Lung (tissue), 12 donors: ENCODE data around the gene MYH14. TPM values are rescaled to one million over a fixed set of nuclear protein-coding genes. Genes with fewer than 3 reads are reported as not detected.
A peak's percentile ranks its signal among the peaks of the same experiment; 100 is the strongest.

Experiments used
- ATAC-seq: fragments of 200-7000 bp; cut with Tn5 transposase; one replicate; pipeline ENCODE4 v1.9.1; 2020; ENCODE audit warnings: moderate number of reproducible peaks; ENCODE audit not compliant: insufficient read depth, low FRiP score
- DNase-seq, 3 donors: peaks; one replicate each; pipeline ENCODE4 v3.0.0-alpha.2; 2013 to 2017
- H3K27ac ChIP-seq, 2 donors: one replicate each; pipeline ENCODE4 v1.5.1; 2013; ENCODE audit warnings: mild to moderate bottlenecking in 2 of 2, moderate library complexity in 2 of 2, control low read depth in 1 of 2, inconsistent platforms in 1 of 2, low read depth in 1 of 2, low read length in 1 of 2
- H3K27me3 ChIP-seq, 3 donors: one replicate each; pipeline ENCODE4 v1.5.1; 2013; ENCODE audit warnings: low read length in 2 of 3; ENCODE audit not compliant: control insufficient read depth in 3 of 3, insufficient read depth in 3 of 3
- H3K36me3 ChIP-seq, 4 donors: one replicate each; pipeline ENCODE4 v1.5.1; 2013; ENCODE audit warnings: low read length in 4 of 4, mild to moderate bottlenecking in 1 of 4, moderate library complexity in 1 of 4; ENCODE audit not compliant: control insufficient read depth in 4 of 4, insufficient read depth in 4 of 4
- H3K4me1 ChIP-seq, 5 donors: one replicate each; pipeline ENCODE4 v1.5.1; 2013; ENCODE audit warnings: low read length in 5 of 5, mild to moderate bottlenecking in 2 of 5, moderate library complexity in 1 of 5; ENCODE audit not compliant: control insufficient read depth in 5 of 5, insufficient read depth in 5 of 5
- H3K4me3 ChIP-seq: one replicate; pipeline ENCODE4 v1.5.1; 2013; ENCODE audit warnings: mild to moderate bottlenecking, control low read depth, moderate library complexity
- H3K9ac ChIP-seq, 2 donors: one replicate each; pipeline ENCODE4 v1.5.1; 2013; ENCODE audit warnings: low read length in 2 of 2, control low read depth in 1 of 2; ENCODE audit not compliant: insufficient read depth in 1 of 2
- H3K9me3 ChIP-seq, 4 donors: one replicate each; pipeline ENCODE4 v1.5.1; 2013; ENCODE audit warnings: low read length in 3 of 4, mild to moderate bottlenecking in 1 of 4, moderate library complexity in 1 of 4; ENCODE audit not compliant: control insufficient read depth in 4 of 4, insufficient read depth in 3 of 4
- CTCF ChIP-seq: IDR thresholded peaks from 2 replicates; pipeline ENCODE4 v1.5.1; 2012; ENCODE audit warnings: mild to moderate bottlenecking; ENCODE audit errors: control extremely low read depth, extremely low read depth
- WGBS, 2 donors: extraction: QIAGEN DNeasy Blood & Tissue Kit; methylation state at CpG; one replicate each; pipeline ENCODE4 v1.1.7; 2013; 5-methylcytosine and 5-hydroxymethylcytosine counted together
- polyA plus RNA-seq, 2 donors: library from polyadenylated mRNA; stranded (reverse); fragments of 200-250 nt; gene quantifications; one replicate each; pipeline ENCODE4 v1.2.1, GENCODE V29; 2013
- total RNA-seq, 2 donors: library from RNA; depleted of rRNA in 1 of 2; stranded (reverse); fragments of >200 nt in 1 of 2; gene quantifications; one replicate each; pipeline ENCODE4 v1.2.1, GENCODE V29; 2014 to 2021
- donor health status: control.
- donor health status: control.
- donor health status: Bipolar disorder and iron deficiency.
- donor health status: healthy.
- donor health status: DM: yes; HTN: yes; CAD: no.

Gene MYH14
- total and polyA plus RNA-seq, 4 donors: 48.3 to 159 (median 98.6) TPM

DNA sequence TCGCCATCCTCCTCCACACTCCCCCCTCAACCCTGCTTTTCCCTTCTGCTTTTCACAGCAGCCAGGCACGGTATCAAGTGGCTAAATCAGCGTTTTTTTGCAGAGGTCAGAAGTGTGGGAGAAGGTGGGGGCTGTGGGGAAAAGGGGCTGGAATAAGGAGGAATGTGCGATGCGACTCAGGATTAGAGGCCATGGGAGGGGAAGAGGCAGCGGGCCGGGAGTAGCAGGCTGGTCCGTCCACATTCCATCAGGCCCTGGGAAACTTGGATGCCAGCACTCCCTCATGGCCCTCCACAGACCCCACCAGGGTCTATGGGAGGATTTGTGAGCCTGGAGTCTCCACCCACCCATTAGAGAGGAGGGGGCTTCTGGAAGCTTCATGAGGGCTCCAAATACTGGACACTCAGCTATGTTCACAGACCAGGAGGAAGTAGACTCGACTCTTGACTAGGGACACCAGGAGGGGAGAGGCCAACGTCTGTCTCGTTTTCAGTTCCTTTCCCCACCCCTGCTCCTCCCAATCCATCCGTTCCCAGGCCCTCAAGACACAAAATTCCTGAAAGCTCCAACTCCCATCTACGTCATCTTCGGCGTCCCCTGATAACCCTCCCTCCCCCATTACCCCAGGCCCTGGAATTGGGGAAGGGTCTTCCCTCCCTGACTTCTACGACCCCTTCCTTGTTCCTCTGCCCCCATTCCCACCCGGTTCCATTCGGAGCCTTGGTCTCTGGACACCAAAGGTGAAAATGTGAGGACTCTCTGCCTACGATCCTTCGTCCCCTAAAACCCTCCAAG, 129.0 kb downstream of the MYH14 start:
- Histone ChIP-seq H3K27ac (peak overlapping the region in 1 of 2 donors; percentile 75), H3K4me3 (no peak overlapping the region), H3K4me1 (peaks cover 0 to 38% (median 18%) of the 10 kb centered on the region in 5 donors), H3K9me3 (peaks cover 0 to 2% (median 0%) of the 10 kb centered on the region in 4 donors), H3K27me3 (peaks cover 0 to 13% (median 5%) of the 10 kb centered on the region in 3 donors), H3K36me3 (no peaks in the 10 kb centered on the region), H3K9ac (peak overlapping the region; percentile 74 to 82)
- ATAC-seq (no peak), DNase-seq (peak; percentile 72 to 84 (median 84))
- WGBS, 2 donors: 6 to 9% methylated on average over 20 of the region's 20 CpGs
- no peak for TF ChIP-seq CTCF

DNA sequence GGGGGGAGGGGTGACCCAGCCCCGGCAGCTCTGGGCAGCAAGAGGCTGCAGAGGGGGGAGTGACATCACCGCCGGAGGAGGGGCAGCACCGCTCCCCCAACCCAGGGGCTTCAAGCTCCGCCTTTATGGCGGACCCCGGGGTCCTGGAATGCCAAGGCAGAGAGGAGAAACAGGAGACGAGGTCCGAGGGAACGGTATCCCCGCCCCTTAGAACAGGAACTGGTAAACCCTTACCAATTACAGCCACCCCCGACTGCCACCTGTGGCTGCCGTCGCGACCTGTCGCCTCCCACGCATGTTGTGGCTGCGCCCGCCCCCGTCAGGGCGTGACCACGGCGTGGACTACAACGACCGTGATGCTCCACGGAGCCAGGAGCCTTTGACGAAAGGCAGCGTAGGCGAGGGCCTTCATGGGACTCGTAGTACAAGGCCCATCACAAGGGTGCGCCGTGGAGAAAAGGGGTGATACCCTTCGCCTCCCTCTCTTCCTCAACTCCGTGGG, 129.9 kb downstream of the MYH14 start:
- Histone ChIP-seq H3K9ac (peak overlapping the region in 1 of 2 donors; percentile 82), H3K27ac (peak overlapping the region in 1 of 2 donors; percentile 75), H3K9me3 (peaks cover 0 to 2% (median 0%) of the 10 kb centered on the region in 4 donors), H3K4me3 (peak overlapping the region; percentile 41), H3K36me3 (no peaks in the 10 kb centered on the region), H3K4me1 (peaks cover 0 to 33% (median 18%) of the 10 kb centered on the region in 5 donors), H3K27me3 (peaks cover 0 to 8% (median 0%) of the 10 kb centered on the region in 3 donors)
- no peak for TF ChIP-seq CTCF
- ATAC-seq (peak; percentile 54), DNase-seq (peak; percentile 92 to 94 (median 92))
- WGBS, 2 donors: 1 to 2% methylated on average over 29 to 34 of the region's 34 CpGs

DNA sequence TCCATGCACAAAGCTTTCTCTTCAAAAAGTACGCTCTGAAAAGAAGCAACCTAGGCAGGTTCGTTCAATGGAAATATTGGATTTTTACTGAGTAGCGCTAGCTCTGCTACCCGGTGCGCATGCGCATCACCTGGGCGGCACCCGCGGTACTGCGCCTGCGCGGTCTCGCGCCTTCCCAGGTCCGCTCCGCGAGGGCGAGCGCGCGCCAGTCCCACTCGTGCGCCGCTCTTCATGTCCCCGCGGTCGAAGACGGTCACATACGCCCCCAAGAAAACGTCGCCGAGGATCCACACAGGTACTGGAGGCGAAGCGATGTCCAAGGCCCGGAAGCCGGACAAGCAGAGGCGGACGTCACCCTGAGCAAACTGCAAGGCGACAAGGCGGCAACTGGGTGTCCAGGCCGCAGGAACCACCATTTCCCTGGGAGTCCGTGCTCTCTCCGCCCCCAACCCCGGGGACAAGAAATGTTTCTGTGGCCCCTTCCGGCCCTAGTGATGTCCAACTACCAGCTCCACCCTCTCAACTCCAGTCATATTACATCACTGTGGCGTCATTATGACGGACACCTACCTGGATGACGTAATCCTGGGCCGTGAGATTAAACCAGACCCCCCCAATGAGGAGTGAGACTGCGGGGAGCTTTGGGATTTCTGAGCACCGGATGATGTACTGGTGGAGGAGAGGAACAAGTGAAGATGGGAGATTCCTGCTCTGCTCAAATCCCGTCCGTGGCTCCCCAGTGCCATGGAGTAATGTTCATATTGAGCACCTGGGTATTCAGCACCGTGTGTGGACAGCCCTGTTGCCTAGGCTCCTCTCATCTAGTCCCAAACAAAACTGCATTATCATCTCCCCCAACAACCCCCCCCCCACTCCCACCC, 130.6 kb downstream of the MYH14 start:
- Histone ChIP-seq H3K9ac (peak overlapping the region in 1 of 2 donors; percentile 82), H3K9me3 (peaks cover 0 to 2% (median 0%) of the 10 kb centered on the region in 4 donors), H3K27me3 (peaks cover 0 to 8% (median 0%) of the 10 kb centered on the region in 3 donors), H3K4me1 (peaks cover 0 to 31% (median 18%) of the 10 kb centered on the region in 5 donors), H3K27ac (peak overlapping the region in 1 of 2 donors; percentile 75), H3K36me3 (no peaks in the 10 kb centered on the region), H3K4me3 (peak overlapping the region; percentile 41)
- 11 to 12% methylated on average over 54 of the region's 54 CpGs for WGBS, 2 donors
- peak; percentile 87 to 90 (median 89) for DNase-seq
- no peak for TF ChIP-seq CTCF
- ATAC-seq: peak; percentile 13
